Measurements from ENCODE around the gene CELF2. TPM values are rescaled to one million over a fixed set of nuclear protein-coding genes. Genes with fewer than 3 reads are reported as not detected.
A peak's percentile ranks its signal among the peaks of the same experiment; 100 is the strongest.

Gene CELF2
- total and polyA plus RNA-seq, 9 of the 15 experiments (the other 6 are each of a cell fraction or from before 2014, with no cell fraction given), result 4.0 to 20.3 (median 11.1) TPM

GRCh38 chr10:11161910-11162309 lies 144.2 kb downstream of the CELF2 start:
- Histone ChIP-seq H3K4me3 (no peak overlapping the region), H3K9ac (ENCODE audit: insufficient read depth in 1 of 2, low read depth in 2 of 2, low read length in 2 of 2) (no peak overlapping the region), H3K9me3 (replicated peaks; ENCODE audit: control insufficient read depth, insufficient read depth, low read depth, low read length) (no peaks in the 10 kb centered on the region), H3K4me2 (ENCODE audit: insufficient read depth, low read length) (no peak overlapping the region), H3K27ac (ENCODE audit: extremely low read depth, low read depth, low read length) (no peak overlapping the region), H4K20me1 (replicated peaks; ENCODE audit: control insufficient read depth, insufficient read depth, low read length) (no peaks in the 10 kb centered on the region), H3K79me2 (ENCODE audit: control insufficient read depth, insufficient read depth, low read length) (peaks cover 9% of the 10 kb centered on the region; the same call in 2 of the 3 replicates), H3K27me3 (ENCODE audit: control insufficient read depth in 2 of 2, insufficient read depth in 2 of 2, low read length in 2 of 2) (no peaks in the 10 kb centered on the region), H3K9me1 (ENCODE audit: control insufficient read depth, insufficient read depth, low read length) (no peaks in the 10 kb centered on the region), H3K4me1 (replicated peaks in 1 of 2; ENCODE audit: control insufficient read depth in 2 of 2, insufficient read depth in 2 of 2, low read length in 2 of 2) (peaks cover 12 to 22% of the 10 kb centered on the region in 2 experiments), H2AFZ (ENCODE audit: low read depth, low read length) (no peak overlapping the region), H3K36me3 (ENCODE audit: control insufficient read depth, insufficient read depth, low read length) (no peaks in the 10 kb centered on the region)
- POLR2A ChIA-PET, result no interaction called here
- DNase-seq (ENCODE audit: extremely low read depth in 1 of 4, low spot score in 3 of 4) (no peak), ATAC-seq (no peak), FAIRE-seq (no peak)
- BruUV-seq (replicated peaks), result no TSS peak
- WGBS (ENCODE audit: insufficient coverage, low coverage, missing lambda C conversion rate), result 85% methylated on average over 8 of the region's 10 CpGs
- in situ Hi-C loops (cut with MboI), result no loop called here
- intact Hi-C loops (cut with micrococcal nuclease), result no loop called here
- CTCF ChIA-PET (ENCODE audit: low intra/inter-chr PET ratio), result no interaction called here
- TF ChIP-seq CBX3 (IDR thresholded peaks at IDR 0.05; ENCODE audit: borderline replicate concordance in 1 of 2, low read length in 2 of 2) (peak in 1 of 2 experiments; percentile 52; a peak in 1 of 3 replicates), TFAP4 (CRISPR knock-in tag; IDR thresholded peaks at IDR 0.05; ENCODE audit: borderline replicate concordance) (no peak), ZBTB33 (CRISPR knock-in tag; IDR thresholded peaks at IDR 0.05) (peak; percentile 22; the same call in 1 of the 2 replicates)

Measured in K562 (cell line).